ENCODE data around the gene MYL11. TPM values are rescaled to one million over a fixed set of nuclear protein-coding genes. Genes with fewer than 3 reads are reported as not detected.
A peak's percentile ranks its signal among the peaks of the same experiment; 100 is the strongest.

The MYL11 gene
- total RNA-seq, 1 experiment from 2014 or later: 7.2 TPM

- peak; percentile 100 for DNase-seq (ENCODE audit: low read depth)
Observed at GRCh38 chr16:30370456-30371247, 4.0 kb upstream of the MYL11 start, which contains the start of gene TBC1D10B. TSS of gene TBC1D10B (minus strand) at chr16:30370494. CDS start at chr16:30370183, 311 bp downstream.

GRCh38 chr16:30371248-30371816, 3.3 kb upstream of the MYL11 start:
- no peak for DNase-seq (ENCODE audit: low read depth)

GRCh38 chr16:30372038-30372712, 2.4 kb upstream of the MYL11 start:
- DNase-seq (ENCODE audit: low read depth): peak; percentile 55

GRCh38 chr16:30372725-30373124, 1.9 kb upstream of the MYL11 start:
- no peak for DNase-seq (ENCODE audit: low read depth)

- DNase-seq (ENCODE audit: low read depth): no peak
Observed at GRCh38 chr16:30375864-30376263, 1.3 kb downstream of the MYL11 start.

- DNase-seq (ENCODE audit: low read depth): no peak
Observed at GRCh38 chr16:30376461-30376902, 1.9 kb downstream of the MYL11 start.

GRCh38 chr16:30377050-30377811, 2.6 kb downstream of the MYL11 start:
- DNase-seq (ENCODE audit: low read depth): no peak

GRCh38 chr16:30377812-30378235, 3.2 kb downstream of the MYL11 start:
- DNase-seq (ENCODE audit: low read depth): peak; percentile 74

- DNase-seq (ENCODE audit: low read depth): peak; percentile 97
Observed at GRCh38 chr16:30378236-30379157, 3.9 kb downstream of the MYL11 start.

GRCh38 chr16:30379158-30379783, 4.7 kb downstream of the MYL11 start:
- DNase-seq (ENCODE audit: low read depth): no peak

- no peak for DNase-seq (ENCODE audit: low read depth)
Observed at GRCh38 chr16:30380072-30380802, 5.6 kb downstream of the MYL11 start.

GRCh38 chr16:30380803-30381208, 6.2 kb downstream of the MYL11 start:
- no peak for DNase-seq (ENCODE audit: low read depth)

GRCh38 chr16:30381291-30382041, 6.9 kb downstream of the MYL11 start:
- DNase-seq (ENCODE audit: low read depth): no peak

GRCh38 chr16:30382111-30382881, 7.7 kb downstream of the MYL11 start, which contains the start of gene SEPTIN1:
TSS of gene SEPTIN1 (minus strand) at chr16:30382561. CDS start at chr16:30382542, 19 bp downstream.
- no peak for DNase-seq (ENCODE audit: low read depth)

GRCh38 chr16:30383521-30383920, 8.9 kb downstream of the MYL11 start:
- no peak for DNase-seq (ENCODE audit: low read depth)

- peak; percentile 22 for DNase-seq (ENCODE audit: low read depth)
Observed at GRCh38 chr16:30394592-30395154, 20.1 kb downstream of the MYL11 start.
